ENCODE data around the gene QRICH2.

The QRICH2 gene

GRCh38 chr17:76278952-76279741 is 28.9 kb downstream of the QRICH2 start:
- H3K4me3 ChIP-seq (replicated peaks; ENCODE audit: low read depth, low read length), result no peak overlapping the region
- peak; percentile 96 for TF ChIP-seq CTCF (IDR thresholded peaks at IDR 0.05; ENCODE audit: low read depth, low read length, missing control alignments)
- peak; percentile 41 for DNase-seq (ENCODE audit: extremely low read depth, low read depth)

- TF ChIP-seq CTCF (IDR thresholded peaks at IDR 0.05; ENCODE audit: low read depth, low read length, missing control alignments), result no peak
- no peak overlapping the region for H3K4me3 ChIP-seq (replicated peaks; ENCODE audit: low read depth, low read length)
- DNase-seq (ENCODE audit: extremely low read depth, low read depth), result no peak
These were observed 29.7 kb downstream of the QRICH2 start for GRCh38 chr17:76278268-76278908.

- H3K4me3 ChIP-seq (replicated peaks; ENCODE audit: low read depth, low read length), result no peak overlapping the region
- no peak for DNase-seq (ENCODE audit: extremely low read depth, low read depth)
- no peak for TF ChIP-seq CTCF (IDR thresholded peaks at IDR 0.05; ENCODE audit: low read depth, low read length, missing control alignments)
These were observed 30.5 kb downstream of the QRICH2 start for GRCh38 chr17:76277300-76278267.

GRCh38 chr17:76276461-76277299 is 31.4 kb downstream of the QRICH2 start:
- H3K4me3 ChIP-seq (replicated peaks; ENCODE audit: low read depth, low read length), result no peak overlapping the region
- TF ChIP-seq CTCF (IDR thresholded peaks at IDR 0.05; ENCODE audit: low read depth, low read length, missing control alignments), result no peak
- DNase-seq (ENCODE audit: extremely low read depth, low read depth), result no peak

- no peak for DNase-seq (ENCODE audit: extremely low read depth, low read depth)
- no peak overlapping the region for H3K4me3 ChIP-seq (replicated peaks; ENCODE audit: low read depth, low read length)
- TF ChIP-seq CTCF (IDR thresholded peaks at IDR 0.05; ENCODE audit: low read depth, low read length, missing control alignments), result no peak
These were observed 32.0 kb downstream of the QRICH2 start for GRCh38 chr17:76276069-76276431.

Data from HFF-Myc (cell line).